Peyer's patch (tissue), 4 donors: ENCODE results near the gene CEBPZOS.

Source experiments
- CTCF ChIP-seq, 6 experiments: fragments of 450-650 bp in 4 of 6; fragments of 200-600 bp in 2 of 6; sonication (generic) in 1 of 6; IDR thresholded peaks; one replicate each; pipeline ENCODE4 v1.5.1; 2017 to 2019; ENCODE audit warnings: antibody characterized with exemption in 6 of 6, mild to moderate bottlenecking in 3 of 6, moderate library complexity in 1 of 6
- POLR2A ChIP-seq, 2 donors: fragments of 450-650 bp; IDR thresholded peaks; one replicate each; pipeline ENCODE4 v1.5.1; 2017; ENCODE audit warnings: antibody characterized with exemption in 2 of 2, mild to moderate bottlenecking in 2 of 2, moderate library complexity in 2 of 2

GRCh38 chr2:37211939-37212338 lies 15.6 kb downstream of the CEBPZOS start:
- TF ChIP-seq POLR2A (IDR thresholded peaks at IDR 0.05) (no peak), CTCF (IDR thresholded peaks at IDR 0.05) (no peak)
